Omental fat pad (tissue), 4 donors: ENCODE measurements around the gene DCAF6. TPM values are rescaled to one million over a fixed set of nuclear protein-coding genes. Genes with fewer than 3 reads are reported as not detected.

Experiments used
- ATAC-seq: fragments of 150-250 bp; one replicate; pipeline ENCODE4 v1.9.1; 2016; ENCODE audit warnings: mild to moderate bottlenecking, moderate library complexity; ENCODE audit not compliant: low FRiP score
- DNase-seq: peaks from one replicate; pipeline ENCODE4 v3.0.0-alpha.2; 2019; ENCODE audit warnings: low spot score
- total RNA-seq, 4 donors: library from RNA; depleted of rRNA; stranded (reverse); fragments of >200 nt; gene quantifications; one replicate each; pipeline ENCODE4 v1.1.0, GENCODE V29; 2016
- TF ChIP-seq, protein P1 (sequence below), 3 donors: fragments of 450-650 bp; IDR thresholded peaks; one replicate each; pipeline ENCODE4 v1.5.1; 2016 to 2017; ENCODE audit warnings: antibody characterized with exemption in 3 of 3, mild to moderate bottlenecking in 3 of 3, moderate library complexity in 2 of 3

The DCAF6 gene
- total RNA-seq, 4 donors from 2014 or later = 57.2 to 98.4 (median 75.5) TPM

DNA sequence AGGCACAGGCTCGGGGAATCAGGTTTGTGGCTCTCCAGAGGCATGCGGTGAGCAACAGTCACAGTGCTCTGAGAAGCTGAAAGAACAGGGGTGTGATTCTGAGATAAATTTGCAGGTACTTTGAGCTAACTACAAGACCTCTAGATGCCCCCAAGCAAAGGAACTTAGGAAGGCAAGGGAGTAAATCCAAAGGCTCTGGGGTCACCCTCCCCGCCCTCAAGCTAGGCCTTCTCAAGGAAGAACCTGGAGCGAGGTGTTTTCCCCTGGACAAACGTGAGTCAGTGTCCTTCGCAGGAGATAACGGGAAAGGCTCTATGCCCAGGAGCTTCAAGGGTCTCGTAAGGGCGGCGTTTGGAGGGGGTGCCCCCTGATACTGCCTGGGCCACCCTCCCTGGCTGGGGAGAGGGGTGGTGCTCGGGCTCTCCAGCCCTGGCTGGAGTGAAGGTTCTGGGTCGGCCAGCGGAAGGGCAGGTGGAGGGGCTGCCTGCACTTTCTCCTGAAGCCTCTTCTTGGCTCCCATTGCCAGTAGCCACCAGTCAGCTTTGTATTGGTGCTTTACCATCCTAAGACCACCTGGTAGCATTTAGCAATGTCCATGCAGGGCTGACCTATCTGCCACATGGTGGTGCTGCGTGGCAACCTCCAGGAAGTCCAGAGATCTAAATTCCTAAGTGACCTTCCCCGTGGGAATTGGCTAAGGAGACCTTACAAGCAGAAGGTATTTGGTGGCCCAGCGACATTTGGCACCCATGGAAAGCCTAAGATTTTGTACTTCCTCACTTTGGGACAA is 156.3 kb downstream of the DCAF6 start:
- ATAC-seq (no peak), DNase-seq (no peak)
- TF ChIP-seq, protein P1, sequence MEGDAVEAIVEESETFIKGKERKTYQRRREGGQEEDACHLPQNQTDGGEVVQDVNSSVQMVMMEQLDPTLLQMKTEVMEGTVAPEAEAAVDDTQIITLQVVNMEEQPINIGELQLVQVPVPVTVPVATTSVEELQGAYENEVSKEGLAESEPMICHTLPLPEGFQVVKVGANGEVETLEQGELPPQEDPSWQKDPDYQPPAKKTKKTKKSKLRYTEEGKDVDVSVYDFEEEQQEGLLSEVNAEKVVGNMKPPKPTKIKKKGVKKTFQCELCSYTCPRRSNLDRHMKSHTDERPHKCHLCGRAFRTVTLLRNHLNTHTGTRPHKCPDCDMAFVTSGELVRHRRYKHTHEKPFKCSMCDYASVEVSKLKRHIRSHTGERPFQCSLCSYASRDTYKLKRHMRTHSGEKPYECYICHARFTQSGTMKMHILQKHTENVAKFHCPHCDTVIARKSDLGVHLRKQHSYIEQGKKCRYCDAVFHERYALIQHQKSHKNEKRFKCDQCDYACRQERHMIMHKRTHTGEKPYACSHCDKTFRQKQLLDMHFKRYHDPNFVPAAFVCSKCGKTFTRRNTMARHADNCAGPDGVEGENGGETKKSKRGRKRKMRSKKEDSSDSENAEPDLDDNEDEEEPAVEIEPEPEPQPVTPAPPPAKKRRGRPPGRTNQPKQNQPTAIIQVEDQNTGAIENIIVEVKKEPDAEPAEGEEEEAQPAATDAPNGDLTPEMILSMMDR (IDR thresholded peaks at IDR 0.05) = no peak

DNA sequence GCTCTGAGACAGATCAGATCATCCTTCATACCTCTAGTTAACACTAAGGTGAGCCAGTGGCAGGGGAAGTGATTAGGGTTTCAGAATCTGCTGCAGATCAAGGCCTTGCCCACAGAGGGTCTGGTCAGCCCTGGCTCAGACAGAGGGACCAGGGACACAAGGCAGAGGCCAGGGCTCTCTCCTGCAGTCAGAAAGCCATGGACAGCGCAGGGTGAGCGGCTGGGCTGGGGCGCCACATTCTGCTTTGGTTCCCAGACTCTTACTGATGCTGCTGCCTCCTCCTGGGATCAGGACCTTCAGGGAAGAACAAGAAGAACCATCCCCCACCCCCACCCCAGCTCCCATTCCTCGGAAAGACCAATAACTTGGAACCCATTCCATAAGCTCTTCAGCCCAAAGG is 157.1 kb downstream of the DCAF6 start:
- TF ChIP-seq, protein P1 (IDR thresholded peaks at IDR 0.05) = no peak
- DNase-seq (no peak), ATAC-seq (no peak)

GRCh38 chr1:168095476-168095875 is 159.0 kb downstream of the DCAF6 start:
- TF ChIP-seq, protein P1 (IDR thresholded peaks at IDR 0.05) = no peak
- ATAC-seq = no peak
- DNase-seq = no peak

DNA sequence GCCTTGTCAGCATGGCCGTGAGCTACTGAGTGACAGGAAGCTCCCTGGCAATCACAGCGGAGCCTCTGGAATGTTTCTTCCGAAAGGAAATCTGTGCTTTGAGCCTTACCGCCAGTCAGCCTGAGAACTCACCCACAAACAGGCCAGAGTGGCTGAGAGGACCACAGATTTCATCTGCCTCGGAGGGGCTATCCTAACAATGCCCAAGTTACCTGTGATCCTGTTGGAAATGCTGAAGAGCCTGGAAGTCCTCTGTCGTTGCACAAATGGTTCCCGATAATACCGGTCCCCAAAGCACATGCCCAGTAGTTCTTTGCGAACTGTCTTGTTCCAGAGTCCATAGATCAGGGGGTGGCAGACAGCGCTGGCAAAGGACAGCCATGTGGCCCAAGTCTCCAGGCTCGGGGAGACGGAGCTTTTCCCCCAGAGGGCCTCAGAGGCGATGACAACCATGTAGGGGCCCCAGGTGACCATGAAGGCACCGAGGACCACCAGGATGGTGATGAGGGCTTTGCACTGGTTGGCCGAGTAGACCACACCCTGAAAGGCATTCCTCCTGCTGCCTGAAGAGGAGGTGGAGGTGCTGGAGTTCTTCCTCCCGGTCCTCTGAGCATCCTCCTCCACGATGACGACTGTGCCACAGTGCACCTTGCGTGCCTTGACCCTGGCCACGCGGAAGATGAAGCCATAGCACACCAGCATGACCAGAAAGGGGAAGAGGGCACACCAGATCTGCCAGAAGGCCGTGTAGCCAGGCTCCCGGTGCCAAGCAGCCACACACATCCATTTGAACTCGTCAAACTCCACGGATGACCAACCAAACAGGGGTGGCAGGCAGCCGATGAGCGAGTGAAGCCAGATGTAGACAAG is 160.0 kb downstream of the DCAF6 start:
- TF ChIP-seq, protein P1 (IDR thresholded peaks at IDR 0.05) = no peak
- no peak for ATAC-seq

DNA sequence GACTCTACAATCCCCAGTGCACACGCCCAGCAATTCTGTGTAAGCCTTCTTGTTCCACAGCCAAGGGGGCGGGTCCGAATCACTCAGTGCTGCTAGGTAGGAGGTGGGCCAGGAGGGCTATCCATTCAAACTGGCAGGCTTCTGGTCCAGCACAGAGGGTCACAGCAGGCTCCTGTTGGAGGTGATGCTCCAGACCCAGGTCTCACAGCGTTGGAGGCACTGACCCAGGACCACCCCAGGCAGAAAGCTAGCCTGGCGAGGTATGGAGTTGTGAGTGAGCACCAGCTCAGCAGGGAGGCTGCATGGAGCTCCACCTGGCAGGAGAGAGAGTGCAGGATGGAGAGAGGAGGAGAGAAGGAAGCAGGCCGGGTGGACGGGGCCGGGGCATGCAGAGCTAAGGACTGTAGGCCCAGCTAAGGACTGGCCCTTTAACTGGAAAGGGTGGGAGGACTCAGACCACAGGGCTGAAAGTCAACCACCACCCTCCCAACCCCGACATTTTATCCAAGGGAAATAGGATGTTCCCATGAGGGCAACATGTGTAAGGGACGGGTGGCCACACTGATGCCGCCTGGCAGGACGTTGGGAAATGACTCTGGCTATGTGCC is 161.5 kb downstream of the DCAF6 start:
- TF ChIP-seq, protein P1 (IDR thresholded peaks at IDR 0.05) = no peak
- ATAC-seq = no peak
- DNase-seq = no peak

More for the DNA sequence above, 160.0 kb downstream of the DCAF6 start:
- DNase-seq = no peak

DNA sequence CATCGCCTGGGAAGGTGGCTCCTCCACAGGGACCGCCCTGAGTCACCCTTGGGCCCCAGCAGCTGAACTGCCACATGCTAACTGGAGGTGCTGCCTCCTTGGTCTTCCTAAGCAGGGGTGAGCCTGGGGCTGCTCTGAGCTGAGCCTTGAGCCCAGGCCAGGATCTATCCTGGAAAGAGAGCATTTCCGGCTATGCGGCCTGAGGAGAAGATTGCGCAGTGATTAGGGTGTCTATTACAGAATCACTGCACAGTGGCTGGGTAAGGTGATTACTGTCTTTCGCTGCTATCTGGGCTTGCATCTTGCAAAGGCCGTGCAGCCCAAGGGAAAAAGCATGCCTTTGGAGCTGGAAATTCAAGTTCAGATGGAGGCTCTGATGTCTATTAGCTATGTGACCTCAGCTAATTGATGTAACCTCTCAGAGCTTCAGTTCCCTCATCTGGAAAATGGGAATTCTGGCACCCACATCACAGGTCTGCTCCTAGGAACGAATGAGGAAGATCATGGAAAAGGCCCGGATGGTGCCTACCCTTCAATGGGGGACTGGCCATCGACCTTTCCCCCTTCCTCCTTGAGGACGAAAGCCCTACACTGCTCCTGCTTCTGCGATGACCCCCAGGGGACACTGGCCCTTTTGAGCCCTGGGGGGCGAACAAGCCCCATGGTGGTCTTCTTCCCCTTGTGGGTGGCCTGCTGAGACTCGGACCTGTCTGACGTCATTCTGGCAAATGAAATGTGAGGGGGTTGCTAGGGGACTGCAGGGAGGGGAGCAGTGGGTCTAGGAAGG is 162.2 kb downstream of the DCAF6 start:
- ATAC-seq (no peak), DNase-seq (no peak)
- TF ChIP-seq, protein P1 (IDR thresholded peaks at IDR 0.05) = no peak
